Neural cell (in vitro differentiated cells): Measurements from ENCODE around the gene TUB. TPM values are rescaled to one million over a fixed set of nuclear protein-coding genes. Genes with fewer than 3 reads are reported as not detected.
A peak's percentile ranks its signal among the peaks of the same experiment; 100 is the strongest.

Experiments used
- H2AFZ ChIP-seq: fragments of 200-600, 300-800 bp; sonication (generic), shearing (Covaris generic); 2 replicates; pipeline ENCODE4 v1.6.0; 2014; ENCODE audit warnings: low read depth, mild to moderate bottlenecking, antibody characterized with exemption, low read length, moderate library complexity
- H3F3A ChIP-seq: fragments of 200-600 bp; shearing (Covaris generic); 2 replicates; pipeline ENCODE4 v1.6.1; 2016; ENCODE audit warnings: mild to moderate bottlenecking, moderate library complexity, mixed read lengths, antibody characterized with exemption, low read length; ENCODE audit not compliant: insufficient read depth, poor library complexity, severe bottlenecking
- H3K27ac ChIP-seq: fragments of 200-600, 300-800 bp; sonication (generic), shearing (Covaris generic); 2 replicates; pipeline ENCODE4 v1.5.1; 2014; ENCODE audit warnings: mild to moderate bottlenecking, low read length, moderate library complexity
- H3K27me3 ChIP-seq: fragments of 300-800, 200-600 bp; sonication (generic), shearing (Covaris generic); 2 replicates; pipeline ENCODE4 v1.6.0; 2014; ENCODE audit warnings: mild to moderate bottlenecking, low read depth, low read length, moderate library complexity; ENCODE audit not compliant: insufficient read depth
- H3K36me3 ChIP-seq: fragments of 300-800, 200-600 bp; sonication (generic), shearing (Covaris generic); 2 replicates; pipeline ENCODE4 v1.5.1; 2014; ENCODE audit warnings: mild to moderate bottlenecking, antibody characterized with exemption, low read length, moderate library complexity; ENCODE audit not compliant: insufficient read depth
- H3K4me2 ChIP-seq: fragments of 300-800, 200-600 bp; sonication (generic), shearing (Covaris generic); 2 replicates; pipeline ENCODE4 v1.6.0; 2014; ENCODE audit warnings: mild to moderate bottlenecking, low read length
- H3K4me3 ChIP-seq: fragments of 300-800, 200-600 bp; sonication (generic), shearing (Covaris generic); 2 replicates; pipeline ENCODE4 v1.5.1; 2014; ENCODE audit warnings: mild to moderate bottlenecking, low read length, moderate library complexity
- H3K79me2 ChIP-seq: fragments of 200-600 bp; shearing (Covaris generic); replicated peaks from 2 replicates; pipeline ENCODE4 v1.6.0; 2014; ENCODE audit warnings: mild to moderate bottlenecking, low read length, moderate library complexity; ENCODE audit not compliant: insufficient read depth
- H3K9ac ChIP-seq: fragments of 300-800, 200-600 bp; sonication (generic), shearing (Covaris generic); 2 replicates; pipeline ENCODE4 v1.6.1; 2016; ENCODE audit warnings: mild to moderate bottlenecking, low read length, mixed read lengths
- H3K9me2 ChIP-seq: fragments of 200-600 bp; shearing (Covaris generic); 2 replicates; pipeline ENCODE4 v1.6.1; 2016; ENCODE audit warnings: mild to moderate bottlenecking, low read length, mixed read lengths; ENCODE audit not compliant: insufficient read depth
- H3K9me3 ChIP-seq: fragments of 200-600, 300-800 bp; sonication (generic), shearing (Covaris generic); 2 replicates; pipeline ENCODE4 v1.6.1; 2016; ENCODE audit warnings: mild to moderate bottlenecking, mixed run types, low read length, moderate library complexity, mixed read lengths
- H4K20me1 ChIP-seq: fragments of 200-600 bp; shearing (Covaris generic); 2 replicates; pipeline ENCODE4 v1.6.1; 2016; ENCODE audit warnings: mild to moderate bottlenecking, mixed run types; ENCODE audit not compliant: insufficient read depth
- EP300 ChIP-seq: fragments of 450-650 bp; conservative IDR thresholded peaks from 2 replicates; pipeline ENCODE4 v1.6.1; 2014; ENCODE audit warnings: antibody characterized with exemption, mild to moderate bottlenecking, moderate library complexity; ENCODE audit not compliant: poor library complexity, severe bottlenecking
- EZH2 ChIP-seq: fragments of 200-600, 300-800 bp; shearing (Covaris generic), sonication (generic); IDR thresholded peaks from 2 replicates; pipeline ENCODE4 v1.6.1; 2014; ENCODE audit warnings: antibody characterized with exemption, low read length, borderline replicate concordance, mild to moderate bottlenecking; ENCODE audit not compliant: insufficient read depth, poor library complexity, severe bottlenecking
- MXI1 ChIP-seq: fragments of 450-650 bp; conservative IDR thresholded peaks from 2 replicates; pipeline ENCODE4 v1.6.1; 2014; ENCODE audit warnings: antibody characterized with exemption, mild to moderate bottlenecking; ENCODE audit not compliant: poor library complexity, severe bottlenecking
- POLR2AphosphoS5 ChIP-seq: IDR thresholded peaks from 2 replicates; pipeline ENCODE4 v1.6.1; 2012
- RAD21 ChIP-seq: fragments of 450-650 bp; conservative IDR thresholded peaks from 2 replicates; pipeline ENCODE4 v1.6.1; 2014; ENCODE audit warnings: antibody characterized with exemption, mild to moderate bottlenecking, moderate library complexity
- SMC3 ChIP-seq: fragments of 450-650 bp; conservative IDR thresholded peaks from 2 replicates; pipeline ENCODE4 v1.6.1; 2014; ENCODE audit warnings: antibody characterized with exemption, mild to moderate bottlenecking, moderate library complexity; ENCODE audit not compliant: poor library complexity
- TAF1 ChIP-seq: IDR thresholded peaks from 2 replicates; pipeline ENCODE4 v1.6.1; 2012; ENCODE audit warnings: low read depth
- polyA plus RNA-seq: library from polyadenylated mRNA; depleted of rRNA; stranded (reverse); fragments of >200 nt; gene quantifications from 2 replicates; pipeline ENCODE4 v1.2.3, GENCODE V29; 2014
- TF ChIP-seq, protein P1 (sequence below): fragments of 450-650 bp; IDR thresholded peaks from 2 replicates; pipeline ENCODE4 v1.5.1; 2014; ENCODE audit warnings: antibody characterized with exemption, mild to moderate bottlenecking, moderate library complexity; ENCODE audit not compliant: poor library complexity, severe bottlenecking
- TF ChIP-seq, protein P2 (sequence below): IDR thresholded peaks from 2 replicates; pipeline ENCODE4 v1.6.1; 2012; ENCODE audit warnings: borderline replicate concordance

Gene TUB
- polyA plus RNA-seq, 1 donor from 2014 or later, result 125 TPM

DNA sequence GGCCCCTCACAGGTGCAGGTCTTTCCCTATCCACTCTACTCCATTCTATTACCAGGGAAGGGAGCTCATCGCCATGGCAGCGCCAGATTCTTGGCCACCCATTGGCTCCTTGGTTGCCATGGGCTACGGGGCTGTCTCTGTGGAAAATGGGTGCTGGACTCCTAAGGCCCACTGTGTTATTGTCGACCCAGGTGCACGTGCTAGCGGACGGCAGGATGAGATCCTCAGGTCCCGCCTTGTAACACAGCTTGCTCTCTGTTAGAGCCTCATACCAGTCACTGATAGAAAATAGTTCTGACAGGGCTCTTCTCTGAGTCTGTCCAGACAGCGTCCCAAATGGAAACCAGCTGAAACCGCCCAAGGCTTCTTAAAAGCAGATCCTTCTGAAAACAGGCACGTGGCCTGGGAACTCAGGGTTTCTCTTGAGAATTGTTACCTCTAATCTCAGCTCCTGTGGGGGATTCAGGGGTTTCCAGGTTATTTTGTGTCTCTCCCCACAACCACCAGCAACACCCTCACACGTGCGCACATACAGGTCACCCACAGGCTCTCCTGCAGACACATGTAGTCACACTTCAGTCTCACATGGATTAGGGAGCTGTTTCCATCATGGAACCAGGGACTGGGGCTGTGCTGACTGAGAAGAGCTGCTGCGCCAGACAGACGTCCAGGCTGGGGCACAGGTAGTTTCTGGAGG lies 1.5 kb downstream of the TUB start:
- Histone ChIP-seq H3K4me2 (peak overlapping the region; percentile 91), H3K9me3 (no peaks in the 10 kb centered on the region), H3K4me3 (peak overlapping the region; percentile 88), H3K36me3 (no peaks in the 10 kb centered on the region), H2AFZ (no peak overlapping the region), H3K9me2 (no peaks in the 10 kb centered on the region), H3K9ac (peak overlapping the region; percentile 84), H4K20me1 (no peaks in the 10 kb centered on the region), H3F3A (peaks cover 3% of the 10 kb centered on the region), H3K27me3 (no peaks in the 10 kb centered on the region), H3K27ac (peak overlapping the region; percentile 91), H3K79me2 (peaks cover 49% of the 10 kb centered on the region)
- TF ChIP-seq MXI1, result peak; percentile 81
- TF ChIP-seq TAF1, result no peak
- no peak for TF ChIP-seq SMC3
- peak; percentile 27 for TF ChIP-seq POLR2AphosphoS5
- TF ChIP-seq, protein P1, sequence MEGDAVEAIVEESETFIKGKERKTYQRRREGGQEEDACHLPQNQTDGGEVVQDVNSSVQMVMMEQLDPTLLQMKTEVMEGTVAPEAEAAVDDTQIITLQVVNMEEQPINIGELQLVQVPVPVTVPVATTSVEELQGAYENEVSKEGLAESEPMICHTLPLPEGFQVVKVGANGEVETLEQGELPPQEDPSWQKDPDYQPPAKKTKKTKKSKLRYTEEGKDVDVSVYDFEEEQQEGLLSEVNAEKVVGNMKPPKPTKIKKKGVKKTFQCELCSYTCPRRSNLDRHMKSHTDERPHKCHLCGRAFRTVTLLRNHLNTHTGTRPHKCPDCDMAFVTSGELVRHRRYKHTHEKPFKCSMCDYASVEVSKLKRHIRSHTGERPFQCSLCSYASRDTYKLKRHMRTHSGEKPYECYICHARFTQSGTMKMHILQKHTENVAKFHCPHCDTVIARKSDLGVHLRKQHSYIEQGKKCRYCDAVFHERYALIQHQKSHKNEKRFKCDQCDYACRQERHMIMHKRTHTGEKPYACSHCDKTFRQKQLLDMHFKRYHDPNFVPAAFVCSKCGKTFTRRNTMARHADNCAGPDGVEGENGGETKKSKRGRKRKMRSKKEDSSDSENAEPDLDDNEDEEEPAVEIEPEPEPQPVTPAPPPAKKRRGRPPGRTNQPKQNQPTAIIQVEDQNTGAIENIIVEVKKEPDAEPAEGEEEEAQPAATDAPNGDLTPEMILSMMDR, result no peak
- TF ChIP-seq RAD21, result no peak

DNA sequence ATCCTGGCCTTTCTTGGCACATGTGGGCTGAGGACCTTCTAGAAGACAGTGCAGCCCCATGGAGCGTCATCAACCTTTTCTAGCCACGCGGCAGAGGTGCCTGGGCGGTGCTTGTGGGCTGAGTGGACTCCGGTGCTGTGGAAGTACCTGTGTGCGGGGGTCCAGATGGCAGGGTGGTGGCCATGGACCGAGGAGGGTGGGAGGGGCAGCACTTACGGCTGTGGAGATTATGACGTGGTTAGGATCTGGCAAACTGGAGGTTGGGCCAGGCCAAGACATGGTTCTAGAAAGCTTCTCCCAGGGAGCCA lies 2.0 kb downstream of the TUB start:
- Histone ChIP-seq H3K4me2 (peak overlapping the region; percentile 91), H3K27ac (peak overlapping the region; percentile 91), H3K27me3 (no peaks in the 10 kb centered on the region), H3F3A (peaks cover 3% of the 10 kb centered on the region), H3K9ac (peak overlapping the region; percentile 84), H3K79me2 (peaks cover 54% of the 10 kb centered on the region), H3K9me3 (no peaks in the 10 kb centered on the region), H3K9me2 (no peaks in the 10 kb centered on the region), H4K20me1 (no peaks in the 10 kb centered on the region), H3K4me3 (peak overlapping the region; percentile 88), H2AFZ (no peak overlapping the region), H3K36me3 (no peaks in the 10 kb centered on the region)
- TF ChIP-seq, protein P2, sequence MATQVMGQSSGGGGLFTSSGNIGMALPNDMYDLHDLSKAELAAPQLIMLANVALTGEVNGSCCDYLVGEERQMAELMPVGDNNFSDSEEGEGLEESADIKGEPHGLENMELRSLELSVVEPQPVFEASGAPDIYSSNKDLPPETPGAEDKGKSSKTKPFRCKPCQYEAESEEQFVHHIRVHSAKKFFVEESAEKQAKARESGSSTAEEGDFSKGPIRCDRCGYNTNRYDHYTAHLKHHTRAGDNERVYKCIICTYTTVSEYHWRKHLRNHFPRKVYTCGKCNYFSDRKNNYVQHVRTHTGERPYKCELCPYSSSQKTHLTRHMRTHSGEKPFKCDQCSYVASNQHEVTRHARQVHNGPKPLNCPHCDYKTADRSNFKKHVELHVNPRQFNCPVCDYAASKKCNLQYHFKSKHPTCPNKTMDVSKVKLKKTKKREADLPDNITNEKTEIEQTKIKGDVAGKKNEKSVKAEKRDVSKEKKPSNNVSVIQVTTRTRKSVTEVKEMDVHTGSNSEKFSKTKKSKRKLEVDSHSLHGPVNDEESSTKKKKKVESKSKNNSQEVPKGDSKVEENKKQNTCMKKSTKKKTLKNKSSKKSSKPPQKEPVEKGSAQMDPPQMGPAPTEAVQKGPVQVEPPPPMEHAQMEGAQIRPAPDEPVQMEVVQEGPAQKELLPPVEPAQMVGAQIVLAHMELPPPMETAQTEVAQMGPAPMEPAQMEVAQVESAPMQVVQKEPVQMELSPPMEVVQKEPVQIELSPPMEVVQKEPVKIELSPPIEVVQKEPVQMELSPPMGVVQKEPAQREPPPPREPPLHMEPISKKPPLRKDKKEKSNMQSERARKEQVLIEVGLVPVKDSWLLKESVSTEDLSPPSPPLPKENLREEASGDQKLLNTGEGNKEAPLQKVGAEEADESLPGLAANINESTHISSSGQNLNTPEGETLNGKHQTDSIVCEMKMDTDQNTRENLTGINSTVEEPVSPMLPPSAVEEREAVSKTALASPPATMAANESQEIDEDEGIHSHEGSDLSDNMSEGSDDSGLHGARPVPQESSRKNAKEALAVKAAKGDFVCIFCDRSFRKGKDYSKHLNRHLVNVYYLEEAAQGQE, result no peak
- TF ChIP-seq MXI1 (no peak), TAF1 (no peak), SMC3 (no peak), RAD21 (no peak), EP300 (no peak), EZH2 (no peak), POLR2AphosphoS5 (no peak)
- TF ChIP-seq, protein P1, result no peak
